ENCODE results near the gene RAPGEFL1.
"Not testable (repeated sequence)": the region's sequence is repeated elsewhere in the genome, so short reads cannot be mapped to it uniquely, and the experiment has no call there.

The RAPGEFL1 gene

DNA sequence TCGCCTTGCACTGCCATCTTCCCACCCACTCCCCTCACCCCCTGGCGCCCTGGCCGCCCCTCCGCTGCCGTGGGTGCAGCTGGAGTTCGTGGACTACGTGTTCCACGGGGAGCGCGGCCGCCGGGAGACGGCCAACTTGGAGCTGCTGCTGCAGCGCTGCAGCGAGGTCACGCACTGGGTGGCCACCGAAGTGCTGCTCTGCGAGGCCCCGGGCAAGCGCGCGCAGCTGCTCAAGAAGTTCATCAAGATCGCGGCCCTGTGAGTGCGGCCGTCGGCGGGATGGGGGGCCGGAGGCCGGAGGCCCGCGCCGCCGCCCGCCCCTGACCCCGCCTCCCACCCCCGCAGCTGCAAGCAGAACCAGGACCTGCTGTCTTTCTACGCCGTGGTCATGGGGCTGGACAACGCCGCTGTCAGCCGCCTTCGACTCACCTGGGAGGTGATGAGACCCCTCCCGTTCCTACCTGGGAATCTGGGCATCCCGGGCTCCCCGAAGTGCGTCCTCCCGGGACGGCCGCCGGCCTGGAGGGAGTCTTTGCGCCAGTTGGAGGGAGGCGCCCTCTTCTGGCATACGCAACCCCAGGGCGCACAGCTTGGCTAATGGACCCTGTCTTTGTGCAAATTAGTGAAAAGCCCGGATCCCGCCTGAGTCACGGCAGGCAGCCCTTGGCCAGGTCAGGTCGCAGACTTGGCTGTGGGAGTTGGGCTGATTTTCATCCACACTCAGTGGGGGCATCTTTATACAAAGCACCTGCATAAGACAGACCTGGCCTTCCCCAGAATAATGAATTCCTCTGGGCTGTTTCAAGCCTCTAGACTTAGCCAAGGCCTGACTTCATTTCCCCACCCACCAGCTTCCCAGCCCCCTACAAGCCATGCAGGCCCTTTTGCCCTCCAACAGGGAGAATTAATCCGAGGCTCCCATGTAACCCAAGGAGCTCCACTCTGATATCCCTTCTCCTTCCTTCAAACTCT lies 14.3 kb downstream of the RAPGEFL1 start:
- no peaks in the 10 kb centered on the region for H3K9me3 ChIP-seq (ENCODE audit: control insufficient read depth, low read length)
- H3K4me3 ChIP-seq (ENCODE audit: low read length), result no peak overlapping the region
- peaks cover 8% of the 10 kb centered on the region for H3K36me3 ChIP-seq (ENCODE audit: control insufficient read depth, insufficient read depth, low read length)
- H3K9ac ChIP-seq (ENCODE audit: low read length), result peak overlapping the region; percentile 42
- H3K27me3 ChIP-seq (ENCODE audit: control insufficient read depth, insufficient read depth, low read length), result no peaks in the 10 kb centered on the region
- H3K4me1 ChIP-seq (ENCODE audit: control insufficient read depth, insufficient read depth, low read length), result peaks cover 31% of the 10 kb centered on the region

DNA sequence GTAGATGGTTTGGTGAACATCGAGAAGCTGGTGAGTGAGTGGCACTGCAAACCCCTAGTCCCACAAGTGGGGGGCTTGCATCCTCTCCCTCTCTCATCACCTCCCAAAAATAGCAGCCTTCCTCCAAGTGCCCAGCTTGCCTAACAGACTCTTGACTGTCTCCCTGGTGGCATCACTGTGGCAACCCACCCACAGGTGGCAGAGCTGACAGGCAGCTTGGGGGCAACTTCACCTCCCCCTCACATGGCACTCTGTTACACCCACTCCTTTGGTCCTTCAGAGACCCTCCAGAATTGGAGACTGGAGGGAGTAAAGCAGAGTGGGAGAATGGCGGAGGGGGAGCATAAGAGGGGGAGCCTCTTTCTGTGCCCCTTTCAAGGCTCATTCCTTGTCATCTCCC lies 15.7 kb downstream of the RAPGEFL1 start:
- H3K4me1 ChIP-seq (ENCODE audit: control insufficient read depth, insufficient read depth, low read length), result peaks cover 31% of the 10 kb centered on the region
- H3K4me3 ChIP-seq (ENCODE audit: low read length), result no peak overlapping the region
- peaks cover 8% of the 10 kb centered on the region for H3K36me3 ChIP-seq (ENCODE audit: control insufficient read depth, insufficient read depth, low read length)
- H3K27me3 ChIP-seq (ENCODE audit: control insufficient read depth, insufficient read depth, low read length), result no peaks in the 10 kb centered on the region
- H3K9me3 ChIP-seq (ENCODE audit: control insufficient read depth, low read length), result no peaks in the 10 kb centered on the region
- no peak overlapping the region for H3K9ac ChIP-seq (ENCODE audit: low read length)

DNA sequence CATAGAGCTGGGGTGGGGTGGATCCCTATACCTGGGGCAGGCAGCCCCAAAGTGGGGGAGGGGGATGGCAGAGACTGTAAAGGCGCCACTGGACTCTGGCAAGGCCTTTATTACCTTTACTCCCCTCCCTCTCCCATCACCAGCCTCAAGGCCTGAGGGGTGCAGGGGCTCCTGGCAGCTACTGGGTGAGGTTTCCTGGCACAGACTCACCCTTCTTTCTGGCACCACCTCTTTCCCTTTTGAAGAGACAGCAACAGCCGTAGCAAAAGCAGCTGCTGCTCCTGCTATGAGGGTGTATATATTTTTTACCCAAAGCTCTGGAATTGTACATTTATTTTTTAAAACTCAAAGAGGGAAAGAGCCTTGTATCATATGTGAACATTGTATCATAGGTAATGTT lies 17.6 kb downstream of the RAPGEFL1 start:
- H3K27me3 ChIP-seq (ENCODE audit: control insufficient read depth, insufficient read depth, low read length), result no peaks in the 10 kb centered on the region
- H3K36me3 ChIP-seq (ENCODE audit: control insufficient read depth, insufficient read depth, low read length), result peaks cover 8% of the 10 kb centered on the region
- H3K4me3 ChIP-seq (ENCODE audit: low read length), result no peak overlapping the region
- no peak overlapping the region for H3K9ac ChIP-seq (ENCODE audit: low read length)
- H3K9me3 ChIP-seq (ENCODE audit: control insufficient read depth, low read length), result no peaks in the 10 kb centered on the region
- H3K4me1 ChIP-seq (ENCODE audit: control insufficient read depth, insufficient read depth, low read length), result peaks cover 31% of the 10 kb centered on the region

DNA sequence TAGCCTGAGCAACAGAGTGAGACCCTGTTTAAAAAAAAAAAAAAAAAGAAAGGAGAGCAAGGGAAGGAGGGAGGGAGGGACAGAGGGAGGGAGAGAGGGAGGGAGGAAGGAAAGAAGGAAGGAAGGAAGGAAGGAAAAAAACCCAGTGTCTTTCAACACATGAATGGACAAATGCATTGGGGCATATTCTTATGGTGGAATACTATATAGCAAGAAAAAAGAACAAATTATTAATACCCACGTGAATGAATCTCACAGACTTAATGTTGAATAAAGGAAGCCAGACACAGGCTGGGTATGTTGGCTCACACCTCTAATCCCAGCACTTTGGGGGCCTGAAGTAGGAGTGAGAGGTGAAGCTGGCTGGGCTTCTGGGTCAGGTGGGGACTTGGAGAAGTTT lies 20.3 kb downstream of the RAPGEFL1 start:
- H3K9me3 ChIP-seq (ENCODE audit: control insufficient read depth, low read length), result no peaks in the 10 kb centered on the region
- H3K36me3 ChIP-seq (ENCODE audit: control insufficient read depth, insufficient read depth, low read length), result peaks cover 8% of the 10 kb centered on the region
- no peaks in the 10 kb centered on the region for H3K27me3 ChIP-seq (ENCODE audit: control insufficient read depth, insufficient read depth, low read length)
- no peak overlapping the region for H3K9ac ChIP-seq (ENCODE audit: low read length)
- H3K4me3 ChIP-seq (ENCODE audit: low read length), result no peak overlapping the region
- H3K4me1 ChIP-seq (ENCODE audit: control insufficient read depth, insufficient read depth, low read length), result peaks cover 17% of the 10 kb centered on the region

DNA sequence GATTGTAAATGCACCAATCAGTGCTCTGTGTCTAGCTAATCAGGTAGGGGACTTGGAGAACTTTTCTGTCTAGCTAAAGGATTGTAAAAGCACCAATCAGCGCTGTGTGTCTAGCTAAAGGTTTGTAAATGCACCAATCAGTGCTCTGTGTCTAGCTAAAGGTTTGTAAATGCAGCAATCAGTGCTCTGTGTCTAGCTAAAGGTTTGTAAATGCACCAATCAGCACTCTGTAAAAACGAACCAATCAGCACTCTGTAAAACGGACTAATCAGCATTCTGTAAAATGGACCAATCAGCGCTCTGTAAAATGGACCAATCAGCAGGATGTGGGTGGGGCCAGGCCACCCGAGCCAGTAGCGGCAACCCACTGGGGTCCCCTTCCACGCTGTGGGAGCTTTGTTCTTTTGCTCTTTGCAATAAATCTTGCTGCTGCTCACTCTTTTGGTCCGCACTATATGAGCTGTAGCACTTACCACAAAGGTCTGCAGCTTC lies 20.7 kb downstream of the RAPGEFL1 start:
- not testable (repeated sequence) for H3K27me3 ChIP-seq (ENCODE audit: control insufficient read depth, insufficient read depth, low read length); H3K36me3 ChIP-seq (ENCODE audit: control insufficient read depth, insufficient read depth, low read length); H3K4me3 ChIP-seq (ENCODE audit: low read length); H3K9ac ChIP-seq (ENCODE audit: low read length); H3K9me3 ChIP-seq (ENCODE audit: control insufficient read depth, low read length)
- H3K4me1 ChIP-seq (ENCODE audit: control insufficient read depth, insufficient read depth, low read length), result peaks cover 17% of the 10 kb centered on the region

DNA sequence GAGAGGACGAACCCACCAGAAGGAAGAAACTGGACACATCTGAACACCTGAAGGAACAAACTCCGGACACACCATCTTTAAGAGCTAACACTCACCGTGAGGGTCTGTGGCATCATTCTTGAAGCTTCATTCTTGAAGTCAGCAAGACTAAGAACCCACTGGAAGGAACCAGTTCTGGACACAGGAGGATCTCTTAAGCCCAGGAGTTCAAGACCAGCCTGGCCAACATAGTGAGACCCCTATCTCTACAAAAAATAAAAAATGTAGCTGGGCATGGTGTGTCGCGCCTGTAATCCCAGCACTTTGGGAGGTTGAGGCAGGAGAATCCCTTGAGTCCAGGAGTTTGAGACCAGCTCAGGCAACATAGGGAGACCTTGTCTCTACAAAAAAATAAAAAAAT lies 21.3 kb downstream of the RAPGEFL1 start:
- H3K9me3 ChIP-seq (ENCODE audit: control insufficient read depth, low read length), result no peaks in the 10 kb centered on the region
- H3K27me3 ChIP-seq (ENCODE audit: control insufficient read depth, insufficient read depth, low read length), result no peaks in the 10 kb centered on the region
- H3K36me3 ChIP-seq (ENCODE audit: control insufficient read depth, insufficient read depth, low read length), result no peaks in the 10 kb centered on the region
- H3K9ac ChIP-seq (ENCODE audit: low read length), result no peak overlapping the region
- H3K4me1 ChIP-seq (ENCODE audit: control insufficient read depth, insufficient read depth, low read length), result peaks cover 17% of the 10 kb centered on the region
- H3K4me3 ChIP-seq (ENCODE audit: low read length), result no peak overlapping the region

DNA sequence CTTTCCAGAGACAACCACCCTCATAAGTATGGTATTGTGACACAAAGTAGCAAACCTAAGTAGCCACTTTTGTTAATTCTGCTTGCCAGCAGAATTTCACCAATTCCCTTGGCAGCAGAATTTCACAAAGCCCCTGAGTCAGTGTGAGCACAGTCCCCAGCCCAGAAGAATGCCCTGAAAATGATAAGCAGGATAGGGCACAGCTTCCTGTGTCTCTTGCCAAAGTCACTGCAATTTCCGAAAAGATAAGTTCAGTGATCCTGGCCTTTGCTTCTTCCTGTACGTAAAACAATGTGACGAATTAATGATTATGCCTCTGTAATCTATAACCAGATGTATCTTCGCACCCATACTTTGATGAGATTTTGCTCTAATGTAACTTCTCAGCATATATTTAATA lies 25.9 kb downstream of the RAPGEFL1 start:
- Histone ChIP-seq H3K4me1 (ENCODE audit: control insufficient read depth, insufficient read depth, low read length) (no peaks in the 10 kb centered on the region), H3K36me3 (ENCODE audit: control insufficient read depth, insufficient read depth, low read length) (no peaks in the 10 kb centered on the region), H3K27me3 (ENCODE audit: control insufficient read depth, insufficient read depth, low read length) (no peaks in the 10 kb centered on the region), H3K4me3 (ENCODE audit: low read length) (no peak overlapping the region), H3K9me3 (ENCODE audit: control insufficient read depth, low read length) (no peaks in the 10 kb centered on the region), H3K9ac (ENCODE audit: low read length) (no peak overlapping the region)

DNA sequence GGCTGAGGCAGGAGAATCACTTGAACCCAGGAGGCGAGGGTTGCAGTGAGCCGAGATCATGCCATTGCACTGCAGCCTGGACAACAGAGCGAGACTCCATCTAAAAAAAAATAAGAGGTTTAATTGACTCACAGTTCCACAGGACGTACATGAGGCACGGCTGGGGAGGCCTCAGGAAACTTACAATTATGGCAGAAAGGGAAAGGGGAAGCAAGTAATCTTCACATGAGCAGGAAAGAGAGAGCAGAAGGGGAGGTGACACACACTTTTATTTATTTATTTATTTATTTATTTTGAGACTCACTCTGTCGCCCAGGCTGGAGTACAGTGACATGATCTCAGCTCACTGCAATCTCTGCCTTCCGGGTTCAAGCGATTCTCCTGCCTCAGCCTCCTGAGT lies 28.9 kb downstream of the RAPGEFL1 start:
- H3K4me3 ChIP-seq (ENCODE audit: low read length); H3K27me3 ChIP-seq (ENCODE audit: control insufficient read depth, insufficient read depth, low read length); H3K4me1 ChIP-seq (ENCODE audit: control insufficient read depth, insufficient read depth, low read length): not testable (repeated sequence)

DNA sequence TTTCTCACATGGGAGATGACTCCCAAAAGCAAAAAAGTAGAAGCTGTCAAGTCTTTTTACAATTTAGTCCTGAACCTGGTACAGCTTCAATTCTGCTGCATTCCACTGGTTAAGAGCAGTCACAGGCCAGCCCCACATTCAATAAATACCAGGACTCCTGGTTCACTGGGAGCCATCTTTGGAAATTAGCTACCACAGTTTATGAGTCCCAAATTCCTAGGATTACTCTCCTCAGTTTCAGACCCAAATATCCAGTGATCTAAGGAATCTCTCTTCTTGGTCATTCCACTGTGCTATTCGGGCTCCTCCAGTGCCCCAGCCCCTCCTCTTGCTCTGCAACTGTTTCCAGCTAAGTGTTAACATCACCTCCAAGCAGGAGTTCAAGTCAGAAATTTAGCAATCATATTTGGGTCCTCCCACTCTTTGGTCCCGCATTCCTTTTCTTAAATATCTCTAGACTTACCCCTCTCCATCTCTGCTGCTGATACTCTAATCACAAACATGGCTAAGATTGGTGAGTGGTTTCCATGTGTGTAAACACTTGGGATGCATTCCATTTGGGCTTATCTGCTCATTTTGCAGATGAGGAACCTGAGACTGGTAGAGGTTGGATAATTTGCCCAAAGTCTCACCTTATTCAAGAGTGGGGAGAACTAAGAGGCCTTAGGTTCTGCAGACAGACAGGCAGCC lies 32.3 kb downstream of the RAPGEFL1 start:
- Histone ChIP-seq H3K27me3 (ENCODE audit: control insufficient read depth, insufficient read depth, low read length) (no peaks in the 10 kb centered on the region), H3K36me3 (ENCODE audit: control insufficient read depth, insufficient read depth, low read length) (no peaks in the 10 kb centered on the region), H3K9ac (ENCODE audit: low read length) (no peak overlapping the region), H3K4me1 (ENCODE audit: control insufficient read depth, insufficient read depth, low read length) (no peaks in the 10 kb centered on the region), H3K9me3 (ENCODE audit: control insufficient read depth, low read length) (no peaks in the 10 kb centered on the region), H3K4me3 (ENCODE audit: low read length) (no peak overlapping the region)

More for the DNA sequence above, 28.9 kb downstream of the RAPGEFL1 start:
- not testable (repeated sequence) for H3K9me3 ChIP-seq (ENCODE audit: control insufficient read depth, low read length); H3K36me3 ChIP-seq (ENCODE audit: control insufficient read depth, insufficient read depth, low read length); H3K9ac ChIP-seq (ENCODE audit: low read length)

- H3K9me3 ChIP-seq (ENCODE audit: control insufficient read depth, low read length); H3K27me3 ChIP-seq (ENCODE audit: control insufficient read depth, insufficient read depth, low read length); H3K9ac ChIP-seq (ENCODE audit: low read length); H3K4me1 ChIP-seq (ENCODE audit: control insufficient read depth, insufficient read depth, low read length); H3K4me3 ChIP-seq (ENCODE audit: low read length); H3K36me3 ChIP-seq (ENCODE audit: control insufficient read depth, insufficient read depth, low read length): not testable (repeated sequence)
Measured at GRCh38 chr17:40213914-40214313, 36.6 kb downstream of the RAPGEFL1 start.

- Histone ChIP-seq H3K9me3 (ENCODE audit: control insufficient read depth, low read length) (no peaks in the 10 kb centered on the region), H3K9ac (ENCODE audit: low read length) (peak overlapping the region; percentile 84), H3K4me3 (ENCODE audit: low read length) (peak overlapping the region; percentile 78), H3K4me1 (ENCODE audit: control insufficient read depth, insufficient read depth, low read length) (peaks cover 22% of the 10 kb centered on the region), H3K36me3 (ENCODE audit: control insufficient read depth, insufficient read depth, low read length) (no peaks in the 10 kb centered on the region), H3K27me3 (ENCODE audit: control insufficient read depth, insufficient read depth, low read length) (no peaks in the 10 kb centered on the region)
Measured at GRCh38 chr17:40218006-40218739, 40.9 kb downstream of the RAPGEFL1 start.
